Glutamatergic neuron (in vitro differentiated cells): ENCODE data around the gene SLC52A1. TPM values are rescaled to one million over a fixed set of nuclear protein-coding genes. Genes with fewer than 3 reads are reported as not detected.

Experiments
- DNase-seq: peaks from one replicate; pipeline ENCODE4 v3.0.0; 2022
- H3K27ac Mint-ChIP-seq: one replicate; pipeline ENCODE4 v1.8.0; 2020; ENCODE audit warnings: mild to moderate bottlenecking, mixed read lengths, inconsistent platforms; ENCODE audit not compliant: unreplicated experiment
- H3K27me3 Mint-ChIP-seq: one replicate; pipeline ENCODE4 v1.8.0; 2020; ENCODE audit warnings: mild to moderate bottlenecking, moderate library complexity, mixed read lengths, inconsistent platforms; ENCODE audit not compliant: unreplicated experiment
- H3K36me3 Mint-ChIP-seq: one replicate; pipeline ENCODE4 v1.8.0; 2020; ENCODE audit warnings: mild to moderate bottlenecking, mixed read lengths, inconsistent platforms; ENCODE audit not compliant: unreplicated experiment
- H3K4me1 Mint-ChIP-seq: one replicate; pipeline ENCODE4 v1.8.0; 2020; ENCODE audit warnings: mild to moderate bottlenecking, low read depth, mixed read lengths, inconsistent platforms; ENCODE audit not compliant: unreplicated experiment
- H3K4me3 Mint-ChIP-seq: one replicate; pipeline ENCODE4 v1.8.0; 2020; ENCODE audit warnings: mild to moderate bottlenecking, mixed read lengths, inconsistent platforms; ENCODE audit not compliant: unreplicated experiment
- H3K9me3 Mint-ChIP-seq: one replicate; pipeline ENCODE4 v1.8.0; 2020; ENCODE audit warnings: mild to moderate bottlenecking, moderate library complexity, mixed read lengths, inconsistent platforms; ENCODE audit not compliant: unreplicated experiment
- CTCF ChIP-seq: fragments of 200-600 bp; sonication (generic); IDR thresholded peaks from one replicate; pipeline ENCODE4 v1.5.0; 2021; ENCODE audit not compliant: partially characterized antibody, unreplicated experiment
- total RNA-seq: library from RNA; stranded (reverse); fragmentation: NEBNext Ultra II Directional; extraction: Animal tissue kit (Norgen Biotek cat#: 25700); gene quantifications from one replicate; pipeline ENCODE4 v1.2.1, GENCODE V29; 2021; ENCODE audit not compliant: unreplicated experiment

Gene SLC52A1
- total RNA-seq, 1 donor from 2014 or later: not detected

- Mint-ChIP-seq H3K36me3 (no peaks in the 10 kb centered on the region), H3K4me3 (no peak overlapping the region), H3K27ac (no peak overlapping the region), H3K27me3 (no peaks in the 10 kb centered on the region), H3K9me3 (no peaks in the 10 kb centered on the region), H3K4me1 (no peaks in the 10 kb centered on the region)
- DNase-seq: no peak
- TF ChIP-seq CTCF: no peak
Observed at GRCh38 chr17:5069724-5070123, 34.5 kb upstream of the SLC52A1 start.

GRCh38 chr17:5068236-5068635, 33.0 kb upstream of the SLC52A1 start:
- no peak for TF ChIP-seq CTCF
- no peak for DNase-seq
- Mint-ChIP-seq H3K36me3 (no peaks in the 10 kb centered on the region), H3K4me3 (no peak overlapping the region), H3K27ac (no peak overlapping the region), H3K27me3 (peaks cover 1% of the 10 kb centered on the region), H3K9me3 (no peaks in the 10 kb centered on the region), H3K4me1 (no peaks in the 10 kb centered on the region)

GRCh38 chr17:5065227-5065744, 30.1 kb upstream of the SLC52A1 start:
- H3K27ac Mint-ChIP-seq: no peak overlapping the region
- no peak for TF ChIP-seq CTCF
- H3K4me1 Mint-ChIP-seq: no peaks in the 10 kb centered on the region
- H3K27me3 Mint-ChIP-seq: peaks cover 3% of the 10 kb centered on the region
- DNase-seq: no peak
- H3K9me3 Mint-ChIP-seq: no peaks in the 10 kb centered on the region
- H3K4me3 Mint-ChIP-seq: no peak overlapping the region
- H3K36me3 Mint-ChIP-seq: no peaks in the 10 kb centered on the region

GRCh38 chr17:5055543-5055942, 20.3 kb upstream of the SLC52A1 start:
- TF ChIP-seq CTCF: no peak
- Mint-ChIP-seq H3K36me3 (peaks cover 5% of the 10 kb centered on the region), H3K4me3 (no peak overlapping the region), H3K27ac (no peak overlapping the region), H3K27me3 (peaks cover 6% of the 10 kb centered on the region), H3K9me3 (peaks cover 6% of the 10 kb centered on the region), H3K4me1 (no peaks in the 10 kb centered on the region)
- no peak for DNase-seq

- no peaks in the 10 kb centered on the region for H3K4me1 Mint-ChIP-seq
- H3K27me3 Mint-ChIP-seq: peaks cover 5% of the 10 kb centered on the region
- H3K27ac Mint-ChIP-seq: no peak overlapping the region
- peaks cover 5% of the 10 kb centered on the region for H3K36me3 Mint-ChIP-seq
- DNase-seq: no peak
- peaks cover 6% of the 10 kb centered on the region for H3K9me3 Mint-ChIP-seq
- TF ChIP-seq CTCF: no peak
- no peak overlapping the region for H3K4me3 Mint-ChIP-seq
Observed at GRCh38 chr17:5050278-5050677, 15.1 kb upstream of the SLC52A1 start.
